Brain microvascular endothelial cell (primary cell): ENCODE data around the gene ZNF783.
"Not testable (repeated sequence)": the region's sequence is repeated elsewhere in the genome, so short reads cannot be mapped to it uniquely, and the experiment has no call there.

Experiments used
- DNase-seq: peaks from one replicate; pipeline ENCODE4 v3.0.0-alpha.2; 2020
- H3K27ac ChIP-seq: fragments of 250-450 bp; sonication (Bioruptor Pico); 2 replicates; pipeline ENCODE4 v1.5.1; 2020; ENCODE audit warnings: mild to moderate bottlenecking, moderate library complexity
- H3K27me3 ChIP-seq: fragments of 250-450 bp; sonication (Bioruptor Pico); replicated peaks from 2 replicates; pipeline ENCODE4 v1.5.1; 2020; ENCODE audit warnings: mild to moderate bottlenecking
- H3K36me3 ChIP-seq: fragments of 250-450 bp; sonication (Bioruptor Pico); replicated peaks from 2 replicates; pipeline ENCODE4 v1.5.1; 2020; ENCODE audit warnings: mild to moderate bottlenecking
- H3K4me3 ChIP-seq: 2 replicates; pipeline ENCODE4 v1.5.1; 2011; ENCODE audit warnings: low read depth, mild to moderate bottlenecking, control low read depth, low read length, moderate library complexity
- in situ Hi-C: cut with HindIII; loops from 2 replicates; pipeline ENCODE4 v1.10.0; 2017; ENCODE audit warnings: low sequenced_read_pairs, low pct_ligation_motif_present
- TF ChIP-seq, protein P1 (sequence below): IDR thresholded peaks from 2 replicates; pipeline ENCODE4 v1.5.1; 2011; ENCODE audit warnings: low read depth, mild to moderate bottlenecking, moderate library complexity, low read length, control low read depth, inconsistent platforms; ENCODE audit errors: missing control alignments

ZNF783 gene

DNA sequence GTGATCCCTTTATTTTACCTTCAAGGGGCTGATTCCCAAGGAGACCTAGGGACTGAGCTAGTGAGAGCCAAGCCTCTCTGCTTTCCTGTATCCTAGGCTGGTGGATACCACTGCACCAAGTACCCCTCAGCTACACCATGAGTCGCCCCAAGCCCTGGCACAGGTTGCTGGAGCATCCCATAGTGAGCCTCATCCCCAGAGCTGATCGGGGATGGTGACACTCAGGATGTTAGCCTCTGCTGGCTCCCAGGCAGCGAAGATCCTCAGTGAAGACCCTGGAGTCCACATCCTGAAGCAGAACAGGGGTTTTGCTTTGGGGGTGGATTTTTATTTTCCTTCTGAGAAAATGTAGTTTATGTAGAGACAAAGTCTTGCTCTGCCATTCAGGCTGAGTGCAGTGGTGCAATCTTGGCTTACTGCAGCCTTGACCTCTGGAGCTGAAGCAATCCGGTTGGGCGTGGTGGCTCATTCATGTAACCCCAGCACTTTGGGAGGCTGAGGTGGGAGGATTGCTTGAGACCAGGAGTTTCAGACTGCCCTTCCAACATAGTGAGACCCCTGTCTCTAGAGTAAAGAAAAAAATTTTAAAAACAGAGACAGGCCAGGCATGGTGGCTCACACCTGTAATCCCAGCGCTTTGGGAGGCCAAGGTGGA, 35.0 kb upstream of the ZNF783 start:
- DNase-seq = no peak
- TF ChIP-seq, protein P1, sequence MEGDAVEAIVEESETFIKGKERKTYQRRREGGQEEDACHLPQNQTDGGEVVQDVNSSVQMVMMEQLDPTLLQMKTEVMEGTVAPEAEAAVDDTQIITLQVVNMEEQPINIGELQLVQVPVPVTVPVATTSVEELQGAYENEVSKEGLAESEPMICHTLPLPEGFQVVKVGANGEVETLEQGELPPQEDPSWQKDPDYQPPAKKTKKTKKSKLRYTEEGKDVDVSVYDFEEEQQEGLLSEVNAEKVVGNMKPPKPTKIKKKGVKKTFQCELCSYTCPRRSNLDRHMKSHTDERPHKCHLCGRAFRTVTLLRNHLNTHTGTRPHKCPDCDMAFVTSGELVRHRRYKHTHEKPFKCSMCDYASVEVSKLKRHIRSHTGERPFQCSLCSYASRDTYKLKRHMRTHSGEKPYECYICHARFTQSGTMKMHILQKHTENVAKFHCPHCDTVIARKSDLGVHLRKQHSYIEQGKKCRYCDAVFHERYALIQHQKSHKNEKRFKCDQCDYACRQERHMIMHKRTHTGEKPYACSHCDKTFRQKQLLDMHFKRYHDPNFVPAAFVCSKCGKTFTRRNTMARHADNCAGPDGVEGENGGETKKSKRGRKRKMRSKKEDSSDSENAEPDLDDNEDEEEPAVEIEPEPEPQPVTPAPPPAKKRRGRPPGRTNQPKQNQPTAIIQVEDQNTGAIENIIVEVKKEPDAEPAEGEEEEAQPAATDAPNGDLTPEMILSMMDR = no peak

DNA sequence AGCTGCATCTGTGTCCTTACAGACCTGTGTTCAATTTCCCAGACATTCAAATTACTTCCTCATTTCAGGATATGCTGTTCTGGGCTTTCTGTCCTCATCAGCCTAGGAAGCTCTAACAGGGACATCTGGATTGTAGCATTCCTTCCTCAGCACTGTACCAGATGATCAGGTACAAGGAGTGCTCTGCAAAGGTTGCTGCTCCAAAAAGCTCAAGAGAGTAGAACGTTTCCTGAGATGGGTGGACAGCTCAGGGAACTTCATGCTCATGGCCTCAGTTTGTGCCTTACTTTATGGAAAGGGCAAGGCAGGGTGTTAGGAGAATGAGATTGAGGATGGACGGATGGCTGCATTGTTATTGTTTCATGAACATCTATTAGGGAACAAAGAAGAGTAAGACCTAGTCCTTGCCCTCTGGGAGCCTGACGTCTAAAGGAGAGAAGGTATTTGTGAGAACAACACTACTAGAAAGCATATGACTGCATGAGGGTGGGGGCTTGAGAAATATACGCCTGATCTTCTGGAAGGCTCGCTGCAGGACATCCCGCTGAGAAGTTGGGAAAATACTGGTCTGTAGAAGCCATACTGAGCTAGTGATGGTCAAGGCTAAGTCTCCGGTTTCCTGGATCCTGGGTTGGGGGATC, 33.0 kb upstream of the ZNF783 start:
- H3K36me3 ChIP-seq = peaks cover 20% of the 10 kb centered on the region
- no peak overlapping the region for H3K27ac ChIP-seq
- TF ChIP-seq, protein P1 = no peak
- H3K4me3 ChIP-seq = no peak overlapping the region
- DNase-seq = no peak
- in situ Hi-C loops = no loop called here
- H3K27me3 ChIP-seq = no peaks in the 10 kb centered on the region

More for the DNA sequence above, 35.0 kb upstream of the ZNF783 start:
- H3K27me3 ChIP-seq = no peaks in the 10 kb centered on the region
- peaks cover 29% of the 10 kb centered on the region for H3K36me3 ChIP-seq
- no peak overlapping the region for H3K4me3 ChIP-seq
- in situ Hi-C loops = no loop called here
- no peak overlapping the region for H3K27ac ChIP-seq

DNA sequence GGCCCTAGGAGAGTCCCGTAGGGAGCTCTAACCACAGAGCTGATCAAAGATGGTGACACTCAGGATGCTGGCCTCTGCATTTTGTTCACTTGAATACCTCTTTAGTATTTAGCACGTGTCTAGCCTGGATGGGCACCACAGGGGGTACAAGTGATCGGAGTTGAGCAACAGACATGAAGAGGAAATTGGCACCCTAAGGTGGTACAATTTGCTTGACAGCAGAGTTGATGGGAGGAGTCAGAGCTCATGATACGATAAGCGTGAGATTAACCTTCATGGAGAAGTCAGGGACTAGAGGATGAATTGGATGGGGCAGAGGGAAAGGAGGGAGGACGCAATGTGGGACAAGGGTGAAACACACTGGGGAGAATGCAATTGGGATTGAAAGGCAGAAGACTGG, 32.5 kb upstream of the ZNF783 start:
- in situ Hi-C loops = no loop called here
- TF ChIP-seq, protein P1 = no peak
- H3K36me3 ChIP-seq = peaks cover 15% of the 10 kb centered on the region

DNA sequence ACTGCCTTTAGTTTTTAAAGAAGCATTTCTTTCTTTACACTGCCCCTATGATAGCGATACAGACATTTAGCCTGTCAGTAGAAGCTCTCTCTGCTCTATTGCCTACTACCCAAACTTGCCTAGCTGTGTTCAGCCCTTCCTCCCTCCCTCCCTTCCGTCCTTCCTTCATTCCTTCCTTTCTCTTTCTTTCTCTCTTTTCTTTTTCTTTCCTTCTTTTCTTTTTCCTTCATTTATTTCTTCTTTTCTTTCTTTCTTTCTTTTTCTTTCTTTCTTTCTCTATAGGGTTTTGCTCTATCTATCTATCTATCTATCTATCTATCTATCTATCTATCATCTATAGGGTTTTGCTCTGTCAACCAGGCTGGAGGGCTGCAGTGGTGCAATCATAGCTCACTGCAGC, 29.6 kb upstream of the ZNF783 start:
- H3K4me3 ChIP-seq = no peak overlapping the region
- in situ Hi-C loops = no loop called here
- DNase-seq = no peak
- H3K27me3 ChIP-seq = no peaks in the 10 kb centered on the region
- TF ChIP-seq, protein P1 = no peak
- no peak overlapping the region for H3K27ac ChIP-seq
- H3K36me3 ChIP-seq = no peaks in the 10 kb centered on the region

More for the DNA sequence above, 32.5 kb upstream of the ZNF783 start:
- no peak for DNase-seq
- H3K4me3 ChIP-seq = no peak overlapping the region
- no peaks in the 10 kb centered on the region for H3K27me3 ChIP-seq
- no peak overlapping the region for H3K27ac ChIP-seq

DNA sequence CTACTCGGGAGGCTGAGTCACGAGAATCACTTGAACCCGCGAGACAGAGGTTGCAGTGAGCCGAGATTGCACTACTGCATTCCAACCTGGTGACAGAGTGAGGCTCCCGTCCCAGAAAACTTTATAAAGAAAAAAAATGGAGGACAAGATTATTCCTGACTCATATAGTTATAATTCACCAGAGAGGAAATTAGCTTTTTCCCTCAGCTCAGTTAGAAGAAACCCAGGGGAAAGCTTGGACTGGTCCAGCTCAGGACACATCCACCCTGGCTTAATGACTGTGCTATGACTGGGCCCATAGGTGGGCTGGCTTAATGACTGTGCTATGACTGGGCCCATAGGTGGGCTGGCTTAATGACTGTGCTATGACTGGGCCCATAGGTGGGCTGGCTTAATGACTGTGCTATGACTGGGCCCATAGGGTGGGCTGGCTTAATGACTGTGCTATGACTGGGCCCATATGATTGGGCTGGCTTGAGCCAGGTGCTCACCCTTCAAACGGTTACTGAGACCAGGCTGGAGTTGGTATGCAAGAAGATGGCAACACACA, 28.3 kb upstream of the ZNF783 start:
- H3K27me3 ChIP-seq, H3K36me3 ChIP-seq, H3K4me3 ChIP-seq, in situ Hi-C loops: not testable (repeated sequence)
- DNase-seq = peak; percentile 93
- peak overlapping the region; percentile 83 for H3K27ac ChIP-seq

DNA sequence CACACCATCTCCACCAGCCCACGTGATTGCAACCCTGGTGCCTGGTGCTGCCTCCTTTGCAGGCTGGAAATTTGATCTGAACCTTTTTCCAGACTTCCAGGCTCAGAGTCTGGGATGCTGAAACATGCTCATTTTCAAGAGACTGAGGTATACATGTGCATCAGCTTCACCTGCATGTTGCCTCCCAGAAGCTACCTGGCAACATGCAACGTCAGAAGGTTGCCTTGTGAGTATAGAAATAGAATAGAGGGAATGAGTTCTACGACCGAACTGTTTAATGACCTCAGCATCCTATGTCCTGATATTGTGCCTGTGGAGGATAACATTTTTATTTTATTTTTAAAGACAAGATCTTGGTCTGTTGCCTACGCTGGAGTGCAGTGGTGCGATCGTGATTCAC, 24.5 kb upstream of the ZNF783 start:
- H3K4me3 ChIP-seq = no peak overlapping the region
- no peaks in the 10 kb centered on the region for H3K36me3 ChIP-seq
- TF ChIP-seq, protein P1 = no peak
- H3K27ac ChIP-seq = no peak overlapping the region
- H3K27me3 ChIP-seq = no peaks in the 10 kb centered on the region
- in situ Hi-C loops = no loop called here
- DNase-seq = no peak
